RWPE2 (cell line): ENCODE data around the gene ELMO3.
A peak's percentile ranks its signal among the peaks of the same experiment; 100 is the strongest.

Source experiments
- ATAC-seq: fragments of 200-7000 bp; cut with Tn5 transposase; 3 replicates; pipeline ENCODE4 v1.9.1; 2021; ENCODE audit warnings: low read depth
- DNase-seq: peaks from one replicate; pipeline ENCODE4 v3.0.0-alpha.2; 2020; ENCODE audit warnings: low spot score
- H3K27ac ChIP-seq: fragments of 450-650 bp; 2 replicates; pipeline ENCODE4 v1.5.1; 2017; ENCODE audit warnings: mild to moderate bottlenecking; ENCODE audit not compliant: poor library complexity, severe bottlenecking
- H3K27me3 ChIP-seq: fragments of 250-450 bp; sonication (Bioruptor Pico); 2 replicates; pipeline ENCODE4 v1.5.1; 2021; ENCODE audit warnings: mild to moderate bottlenecking, moderate library complexity; ENCODE audit not compliant: insufficient read depth, poor library complexity, severe bottlenecking
- H3K36me3 ChIP-seq: fragments of 250-450 bp; sonication (Bioruptor Pico); 2 replicates; pipeline ENCODE4 v1.5.1; 2020; ENCODE audit warnings: low read depth, mild to moderate bottlenecking, moderate library complexity
- H3K4me1 ChIP-seq: fragments of 250-450 bp; sonication (Bioruptor Pico); 2 replicates; pipeline ENCODE4 v1.5.1; 2021; ENCODE audit warnings: mild to moderate bottlenecking, moderate library complexity; ENCODE audit not compliant: insufficient read depth, poor library complexity, severe bottlenecking
- H3K4me3 ChIP-seq: fragments of 250-450 bp; sonication (Bioruptor Pico); 2 replicates; pipeline ENCODE4 v1.5.1; 2021; ENCODE audit warnings: mild to moderate bottlenecking, moderate library complexity; ENCODE audit not compliant: severe bottlenecking
- H3K9me3 ChIP-seq: fragments of 250-450 bp; sonication (Bioruptor Pico); 2 replicates; pipeline ENCODE4 v1.5.1; 2021; ENCODE audit warnings: mild to moderate bottlenecking, moderate library complexity; ENCODE audit not compliant: severe bottlenecking
- CTCF ChIP-seq: fragments of 450-650 bp; IDR thresholded peaks from one replicate; pipeline ENCODE4 v1.5.1; 2017; ENCODE audit warnings: mild to moderate bottlenecking, moderate library complexity; ENCODE audit not compliant: poor library complexity, severe bottlenecking

ELMO3 gene

GRCh38 chr16:67209565-67209964 is 10.6 kb downstream of the ELMO3 start:
- no peaks in the 10 kb centered on the region; the same call in 1 of the 2 replicates for H3K36me3 ChIP-seq
- no peaks in the 10 kb centered on the region for H3K27me3 ChIP-seq
- H3K9me3 ChIP-seq, result no peaks in the 10 kb centered on the region
- no peak overlapping the region for H3K4me3 ChIP-seq
- ATAC-seq (no peak), DNase-seq (peak; percentile 59)
- H3K27ac ChIP-seq, result no peak overlapping the region
- H3K4me1 ChIP-seq, result peaks cover 51% of the 10 kb centered on the region
- no peak for TF ChIP-seq CTCF

GRCh38 chr16:67210069-67210937 is 11.4 kb downstream of the ELMO3 start:
- Histone ChIP-seq H3K9me3 (no peaks in the 10 kb centered on the region), H3K4me3 (no peak overlapping the region), H3K4me1 (peaks cover 51% of the 10 kb centered on the region), H3K27me3 (no peaks in the 10 kb centered on the region), H3K27ac (no peak overlapping the region), H3K36me3 (no peaks in the 10 kb centered on the region)
- ATAC-seq (no peak), DNase-seq (peak; percentile 58)
- TF ChIP-seq CTCF, result no peak

GRCh38 chr16:67211674-67212073 is 12.7 kb downstream of the ELMO3 start:
- Histone ChIP-seq H3K27ac (peak overlapping the region; percentile 95), H3K9me3 (no peaks in the 10 kb centered on the region), H3K4me1 (peaks cover 48% of the 10 kb centered on the region), H3K27me3 (no peaks in the 10 kb centered on the region), H3K36me3 (no peaks in the 10 kb centered on the region), H3K4me3 (no peak overlapping the region)
- DNase-seq, result no peak
- TF ChIP-seq CTCF, result no peak
- no peak for ATAC-seq

- ATAC-seq, result peak; percentile 72
- H3K4me1 ChIP-seq, result peaks cover 37% of the 10 kb centered on the region
- H3K4me3 ChIP-seq, result no peak overlapping the region
- peak overlapping the region; percentile 95 for H3K27ac ChIP-seq
- H3K9me3 ChIP-seq, result no peaks in the 10 kb centered on the region
- no peaks in the 10 kb centered on the region for H3K36me3 ChIP-seq
- TF ChIP-seq CTCF, result no peak
- DNase-seq, result no peak
- H3K27me3 ChIP-seq, result no peaks in the 10 kb centered on the region
Measured at GRCh38 chr16:67212766-67213165, 13.8 kb downstream of the ELMO3 start.
